Esophagus muscularis mucosa (tissue), 3 donors: ENCODE measurements around the gene ZNF117.
"Not testable (repeated sequence)": the region's sequence is repeated elsewhere in the genome, so short reads cannot be mapped to it uniquely, and the experiment has no call there.

ENCODE experiments used
- CTCF ChIP-seq, 3 experiments: fragments of 200-600 bp in 2 of 3; fragments of 450-650 bp in 1 of 3; sonication (generic) in 2 of 3; IDR thresholded peaks; one replicate each; pipeline ENCODE4 v1.5.1; 2017 to 2019; ENCODE audit warnings: antibody characterized with exemption in 3 of 3, mild to moderate bottlenecking in 2 of 3, moderate library complexity in 1 of 3
- POLR2AphosphoS5 ChIP-seq, 2 donors: sonication (generic); formaldehyde crosslinking; IDR thresholded peaks; one replicate each; pipeline ENCODE4 v1.6.1; 2017; ENCODE audit warnings: antibody characterized with exemption in 2 of 2

DNA sequence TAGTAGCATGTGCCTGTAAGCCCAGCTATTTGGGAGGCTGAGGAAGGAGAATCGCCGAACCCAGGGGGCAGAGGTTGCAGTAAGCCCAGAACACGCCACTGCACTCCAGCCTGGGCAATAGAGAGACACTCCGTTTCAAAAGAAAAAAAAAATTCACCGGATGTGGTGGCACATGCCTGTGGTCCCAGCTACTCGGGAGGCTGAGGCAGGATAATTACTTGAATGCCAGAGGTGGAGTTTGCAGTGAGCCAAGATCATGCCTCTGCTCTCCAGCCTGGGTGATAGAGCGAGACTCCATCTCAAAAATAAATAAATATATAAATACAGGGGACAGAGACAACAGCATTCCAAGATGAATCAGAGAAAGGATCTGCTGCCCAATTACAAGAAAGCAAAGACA is 19.0 kb upstream of the ZNF117 start:
- TF ChIP-seq CTCF, POLR2AphosphoS5 (IDR thresholded peaks at IDR 0.05): not testable (repeated sequence)
